Stimulated activated naive CD8-positive, alpha-beta T cell treated with anti-CD3 and anti-CD28 coated beads, Interleukin-15, amount 100 ng/mL, for 72 hours (primary cell): ENCODE data around the gene UBQLN1.
"Not testable (repeated sequence)": the region's sequence is repeated elsewhere in the genome, so short reads cannot be mapped to it uniquely, and the experiment has no call there.

Experiments used
- ATAC-seq: fragments of 150-1000 bp; cut with Tn5 transposase; 2 replicates; pipeline ENCODE4 v1.10.0; 2021; ENCODE audit warnings: mild to moderate bottlenecking, moderate library complexity
- DNase-seq, 2 donors: peaks; one replicate each; pipeline ENCODE4 v3.0.0; 2021 to 2022
- H3K27ac Mint-ChIP-seq, 2 donors: one replicate each; pipeline ENCODE4 v1.8.0; 2022; ENCODE audit warnings: mild to moderate bottlenecking in 2 of 2, mixed read lengths in 2 of 2, moderate library complexity in 2 of 2
- H3K27me3 Mint-ChIP-seq: one replicate; pipeline ENCODE4 v1.8.0; 2022; ENCODE audit warnings: mixed read lengths
- H3K4me1 Mint-ChIP-seq: one replicate; pipeline ENCODE4 v1.8.0; 2022; ENCODE audit warnings: mild to moderate bottlenecking, mixed read lengths
- H3K4me3 Mint-ChIP-seq, 2 donors: one replicate each; pipeline ENCODE4 v1.8.0; 2022; ENCODE audit warnings: mild to moderate bottlenecking in 2 of 2, mixed read lengths in 2 of 2, moderate library complexity in 1 of 2
- H3K9me3 Mint-ChIP-seq, 2 donors: one replicate each; pipeline ENCODE4 v1.8.0; 2022; ENCODE audit warnings: mixed read lengths in 2 of 2

Gene UBQLN1

DNA sequence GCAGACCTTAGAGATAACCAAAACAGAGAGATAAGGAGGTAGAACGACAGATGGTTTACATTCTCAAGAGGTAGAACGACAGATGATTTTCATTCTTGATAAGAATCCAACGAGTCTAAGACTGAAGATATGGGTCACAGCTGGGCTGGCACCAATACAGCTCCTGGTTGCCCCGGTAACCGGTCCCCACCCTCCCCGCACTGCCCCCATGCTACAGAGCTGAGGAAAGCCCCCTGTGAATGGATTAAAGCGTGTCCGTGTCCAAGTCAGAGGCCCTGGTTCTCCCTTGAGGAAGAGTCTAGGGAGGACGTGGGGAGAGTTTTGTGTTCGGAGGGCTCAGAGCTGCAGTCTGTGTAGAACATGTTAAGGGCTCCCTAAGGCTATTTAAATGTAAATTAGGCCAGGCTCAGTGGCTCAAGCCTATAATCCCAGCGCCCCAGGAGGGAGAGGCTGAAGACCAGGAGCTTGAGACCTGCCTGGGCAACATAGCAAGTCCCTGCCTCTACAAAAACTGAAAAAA, 76.8 kb downstream of the UBQLN1 start:
- no peak for DNase-seq
- Mint-ChIP-seq H3K27me3 (no peaks in the 10 kb centered on the region), H3K9me3 (no peaks in the 10 kb centered on the region), H3K27ac (no peak overlapping the region), H3K4me1 (peaks cover 14% of the 10 kb centered on the region), H3K4me3 (no peak overlapping the region)
- no peak for ATAC-seq

- DNase-seq = no peak
- Mint-ChIP-seq H3K4me3 (no peak overlapping the region), H3K4me1 (peaks cover 26% of the 10 kb centered on the region), H3K9me3 (no peaks in the 10 kb centered on the region), H3K27ac (peak overlapping the region; percentile 19 to 28), H3K27me3 (no peaks in the 10 kb centered on the region)
- ATAC-seq = no peak
Measured at GRCh38 chr9:83629433-83630104, 78.2 kb downstream of the UBQLN1 start.

- peak; percentile 49 for ATAC-seq
- no peaks in the 10 kb centered on the region for H3K27me3 Mint-ChIP-seq
- no peak overlapping the region for H3K4me3 Mint-ChIP-seq
- H3K4me1 Mint-ChIP-seq = peaks cover 34% of the 10 kb centered on the region
- H3K9me3 Mint-ChIP-seq = no peaks in the 10 kb centered on the region
- DNase-seq = no peak
- H3K27ac Mint-ChIP-seq = no peak overlapping the region
Measured at GRCh38 chr9:83628540-83628939, 79.2 kb downstream of the UBQLN1 start.

DNA sequence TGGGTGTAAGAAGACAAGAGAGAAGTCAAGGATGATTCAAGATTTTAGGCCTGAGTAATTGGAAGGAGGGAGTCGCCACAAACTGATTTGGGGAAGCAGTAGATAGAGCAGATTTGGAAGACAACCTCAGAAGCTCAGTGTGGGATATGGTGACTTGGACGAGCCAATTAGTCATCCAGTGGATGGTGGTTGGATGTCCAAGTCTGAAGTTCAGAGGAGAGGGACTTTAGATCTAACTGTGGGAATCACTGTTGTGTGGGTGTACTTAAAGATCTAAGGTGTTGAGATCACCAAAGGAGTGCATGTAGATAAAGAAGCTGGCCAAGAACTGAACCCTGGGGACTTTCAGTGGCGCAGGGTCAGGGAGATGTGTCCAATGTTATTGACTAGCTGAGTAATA, 82.6 kb downstream of the UBQLN1 start:
- no peaks in the 10 kb centered on the region for H3K27me3 Mint-ChIP-seq
- no peaks in the 10 kb centered on the region for H3K9me3 Mint-ChIP-seq
- ATAC-seq = no peak

GRCh38 chr9:83623679-83624076, 84.1 kb downstream of the UBQLN1 start:
- ATAC-seq (peak; percentile 35), DNase-seq (no peak)
- Mint-ChIP-seq H3K27me3 (no peaks in the 10 kb centered on the region), H3K27ac (peak overlapping the region; percentile 99 to 100), H3K4me3 (peak overlapping the region; percentile 89 to 96), H3K9me3 (no peaks in the 10 kb centered on the region), H3K4me1 (peaks cover 41% of the 10 kb centered on the region)

More for the DNA sequence above, 82.6 kb downstream of the UBQLN1 start:
- DNase-seq = no peak
- Mint-ChIP-seq H3K27ac (peak overlapping the region in 1 of 2 donors; percentile 30), H3K4me3 (peak overlapping the region in 1 of 2 donors; percentile 1), H3K4me1 (peaks cover 49% of the 10 kb centered on the region)

GRCh38 chr9:83622939-83623678, 84.6 kb downstream of the UBQLN1 start, which contains the start of gene IDNK:
Gene IDNK, plus strand, starts transcription at chr9:83623143. Its CDS starts 29 bp downstream, at chr9:83623172.
- peak within 1 kb of the TSS; percentile 99 to 100 for H3K27ac Mint-ChIP-seq

DNA sequence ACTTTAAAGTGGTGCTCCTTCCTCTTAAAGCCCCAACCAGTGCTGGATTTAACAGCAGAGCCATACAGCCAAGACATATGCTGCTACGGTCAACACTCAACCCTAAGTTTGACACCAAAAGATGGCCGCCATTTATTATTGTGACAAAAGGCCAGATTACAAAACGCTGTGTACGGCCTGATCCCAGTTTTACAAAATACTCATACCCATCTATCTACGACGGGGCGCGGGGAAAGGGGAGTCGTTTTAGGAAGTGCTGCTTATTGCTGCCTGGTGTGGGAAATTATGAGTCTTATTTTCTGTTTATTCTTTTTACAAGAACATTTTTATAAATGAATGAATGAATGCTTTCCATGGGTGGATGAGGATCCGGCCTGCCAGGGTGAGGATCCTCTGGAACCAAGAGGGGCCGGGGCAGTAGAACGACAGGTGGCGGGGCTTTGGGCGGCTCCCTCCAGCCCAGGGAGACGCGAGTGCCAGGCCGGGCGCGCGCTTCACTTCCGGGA, 85.3 kb downstream of the UBQLN1 start:
- peak overlapping the region; percentile 99 to 100 for H3K27ac Mint-ChIP-seq
- peak overlapping the region; percentile 89 to 96 for H3K4me3 Mint-ChIP-seq
- H3K4me1 Mint-ChIP-seq = peaks cover 41% of the 10 kb centered on the region
- no peaks in the 10 kb centered on the region for H3K27me3 Mint-ChIP-seq
- ATAC-seq (peak; percentile 71), DNase-seq (no peak)
- H3K9me3 Mint-ChIP-seq = no peaks in the 10 kb centered on the region

More at GRCh38 chr9:83622939-83623678, 84.6 kb downstream of the UBQLN1 start, which contains the start of gene IDNK:
- peak; percentile 86 for ATAC-seq
- H3K9me3 Mint-ChIP-seq = no peaks in the 10 kb centered on the region
- H3K4me1 Mint-ChIP-seq = peaks cover 41% of the 10 kb centered on the region
- peak; percentile 68 to 69 for DNase-seq
- H3K4me3 Mint-ChIP-seq = peak within 1 kb of the TSS; percentile 89 to 96
- H3K27me3 Mint-ChIP-seq = no peaks in the 10 kb centered on the region

DNA sequence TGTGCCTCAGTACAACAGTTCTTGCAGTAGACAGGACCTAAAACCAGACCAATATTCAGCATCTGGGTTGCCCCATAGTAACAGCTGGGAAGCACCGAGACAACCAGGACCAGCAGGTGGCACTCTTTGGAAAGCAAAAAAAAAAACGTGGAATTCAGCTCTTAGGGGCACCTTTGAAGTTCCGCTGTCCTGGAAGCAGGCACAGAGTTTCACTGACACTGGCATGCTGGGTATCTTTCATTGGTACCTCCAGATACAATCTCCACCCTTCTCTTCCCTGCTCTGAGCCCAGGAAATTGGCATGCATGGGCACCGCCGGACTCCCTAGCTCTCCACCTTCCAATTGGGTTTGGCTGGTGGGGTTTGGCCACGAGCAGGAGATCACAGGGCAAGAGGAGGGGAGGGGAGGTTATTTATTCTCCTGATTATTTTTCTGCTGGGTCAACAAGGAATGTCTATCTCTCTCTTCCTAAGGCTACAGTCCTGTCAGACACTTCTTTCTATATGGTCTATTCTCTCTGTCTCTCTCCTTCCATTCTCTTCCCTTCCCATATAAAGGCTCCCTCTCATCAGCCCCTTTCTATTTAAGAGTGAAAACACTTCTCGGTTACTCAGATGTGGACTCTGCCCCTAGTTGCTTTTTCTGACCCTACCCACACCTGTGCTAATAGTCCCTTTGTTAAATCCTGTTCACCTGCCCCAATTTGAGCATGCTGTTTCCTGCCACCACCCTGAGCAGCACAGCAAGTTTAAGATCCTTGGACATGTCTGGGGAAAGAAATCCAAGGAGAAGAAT, 86.7 kb downstream of the UBQLN1 start:
- Mint-ChIP-seq H3K4me1 (peaks cover 36% of the 10 kb centered on the region), H3K27me3 (no peaks in the 10 kb centered on the region), H3K9me3 (no peaks in the 10 kb centered on the region), H3K4me3 (peak overlapping the region; percentile 10 to 16), H3K27ac (peak overlapping the region in 1 of 2 donors; percentile 53)
- peak; percentile 24 to 45 for DNase-seq
- peak; percentile 35 for ATAC-seq

GRCh38 chr9:83617299-83617698, 90.5 kb downstream of the UBQLN1 start:
- ATAC-seq (no peak), DNase-seq (no peak)
- Mint-ChIP-seq H3K27ac (no peak overlapping the region), H3K4me1 (peaks cover 11% of the 10 kb centered on the region), H3K27me3 (no peaks in the 10 kb centered on the region), H3K4me3 (no peak overlapping the region), H3K9me3 (no peaks in the 10 kb centered on the region)

DNA sequence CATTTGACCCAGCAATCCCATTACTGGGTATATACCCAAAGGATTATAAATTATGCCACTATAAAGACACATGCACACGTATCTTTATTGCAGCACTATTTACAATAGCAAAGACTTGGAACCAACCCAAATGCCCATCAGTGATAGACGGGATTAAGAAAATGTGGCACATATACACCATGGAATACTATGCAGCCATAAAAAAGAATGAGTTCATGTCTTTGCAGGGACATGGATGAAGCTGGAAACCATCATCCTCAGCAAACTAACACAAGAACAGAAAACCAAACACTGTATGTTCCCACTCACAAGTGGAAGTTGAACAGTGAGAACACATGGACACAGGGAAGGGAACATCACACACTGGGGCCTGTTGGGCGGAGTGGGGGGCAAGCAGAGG, 94.5 kb downstream of the UBQLN1 start:
- not testable (repeated sequence) for H3K9me3 Mint-ChIP-seq, ATAC-seq, H3K4me3 Mint-ChIP-seq

More for the DNA sequence above, 94.5 kb downstream of the UBQLN1 start:
- H3K27me3 Mint-ChIP-seq, H3K27ac Mint-ChIP-seq, H3K4me1 Mint-ChIP-seq, DNase-seq: not testable (repeated sequence)
